ENCODE measurements around the gene HPCAL1.

GRCh38 chr2:10302479-10303180 lies at the start of gene HPCAL1:
- TF ChIP-seq CTCF (IDR thresholded peaks at IDR 0.05) (peak; percentile 47 to 62 (median 52)), POLR2A (IDR thresholded peaks at IDR 0.05) (peak; percentile 98)

All from right lobe of liver (tissue), 4 donors.